NCI-H187 (cell line): ENCODE measurements around the gene TRIM5.

Experiments
- DNase-seq, 2 experiments: peaks; one replicate each; lab custom pipeline; 2025; lab: John Stamatoyannopoulos, UW

The TRIM5 gene

DNA sequence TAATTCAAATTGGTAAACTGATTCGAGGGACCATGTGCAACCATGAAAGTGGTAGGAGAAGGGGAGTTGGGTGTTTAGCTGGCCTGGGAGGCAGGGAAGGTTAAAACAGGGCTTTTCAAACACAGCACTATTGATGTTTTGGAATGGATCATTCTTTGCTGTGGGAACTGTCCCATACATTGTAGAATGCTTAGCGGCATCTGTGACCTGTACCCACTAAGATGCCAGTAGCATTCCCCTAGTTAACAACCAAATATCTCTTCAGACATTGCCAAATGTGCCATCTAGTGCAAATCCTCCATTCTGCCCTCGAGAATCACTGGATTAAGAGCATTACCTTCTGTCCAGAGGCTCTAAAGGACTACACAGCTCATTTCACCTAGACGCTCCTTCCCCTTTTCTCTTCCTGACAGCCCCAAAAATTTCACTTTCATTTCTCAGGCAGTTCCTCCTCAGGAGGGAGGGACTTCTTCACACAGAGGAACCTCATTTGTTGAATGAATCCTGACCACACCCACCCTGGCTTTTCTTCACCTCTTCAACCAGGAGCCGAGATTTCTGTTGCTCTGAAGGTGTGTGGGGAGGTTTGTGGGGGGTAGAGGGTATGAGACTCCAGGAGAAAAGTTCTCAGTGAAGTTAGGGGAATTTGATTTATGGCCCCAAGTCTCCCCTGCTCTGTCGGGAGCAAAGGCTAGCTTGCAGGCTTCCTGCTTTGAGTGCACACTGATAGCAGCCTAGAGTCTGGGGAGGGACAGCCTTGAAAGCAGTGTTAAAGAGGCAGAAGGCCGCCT lies 60.2 kb downstream of the TRIM5 start, which contains the start of gene TRIM34:
TRIM34 (plus strand) TSS at position 513 of the 791 bp plus-strand sequence. CDS start 7,331 bp downstream, outside the sequence.
- no peak for DNase-seq

DNA sequence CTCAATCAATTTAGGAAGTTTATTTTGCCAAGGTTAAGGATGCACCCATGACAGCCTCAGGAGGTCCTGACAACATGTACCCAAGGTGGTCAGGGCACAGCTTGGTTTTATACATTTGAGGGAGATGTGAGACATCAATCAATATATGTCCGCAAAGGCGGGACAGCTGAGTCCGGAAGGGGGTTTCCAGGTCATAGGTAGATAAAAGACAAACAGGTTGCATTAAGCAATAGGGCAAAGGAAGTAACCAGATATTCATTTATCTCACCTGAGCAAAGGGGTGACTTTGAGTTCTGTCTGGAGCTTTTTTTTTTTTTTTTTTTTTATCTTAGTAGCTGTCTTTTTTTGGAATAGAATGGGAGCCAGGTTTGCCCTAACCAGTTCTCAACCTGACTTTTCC lies 62.1 kb downstream of the TRIM5 start:
- no peak for DNase-seq

DNA sequence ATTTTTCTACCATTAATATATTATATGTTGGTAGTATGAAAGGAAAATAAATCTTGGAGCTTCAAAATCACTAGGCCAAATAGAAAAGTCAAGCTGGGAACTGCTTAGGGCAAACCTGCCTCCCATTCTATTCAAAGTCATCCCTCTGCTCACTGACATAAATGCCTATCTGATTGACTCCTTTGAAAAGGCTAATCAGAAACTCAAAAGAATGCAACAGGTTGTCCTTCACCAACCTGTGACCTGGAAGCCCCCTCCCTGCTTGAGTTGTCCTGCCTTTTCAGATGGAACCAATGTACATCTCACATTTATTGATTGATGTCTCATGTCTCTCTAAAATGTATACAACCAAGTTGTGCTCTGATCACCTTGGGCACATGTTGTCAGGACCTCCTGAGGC lies 63.3 kb downstream of the TRIM5 start:
- DNase-seq, result no peak

DNA sequence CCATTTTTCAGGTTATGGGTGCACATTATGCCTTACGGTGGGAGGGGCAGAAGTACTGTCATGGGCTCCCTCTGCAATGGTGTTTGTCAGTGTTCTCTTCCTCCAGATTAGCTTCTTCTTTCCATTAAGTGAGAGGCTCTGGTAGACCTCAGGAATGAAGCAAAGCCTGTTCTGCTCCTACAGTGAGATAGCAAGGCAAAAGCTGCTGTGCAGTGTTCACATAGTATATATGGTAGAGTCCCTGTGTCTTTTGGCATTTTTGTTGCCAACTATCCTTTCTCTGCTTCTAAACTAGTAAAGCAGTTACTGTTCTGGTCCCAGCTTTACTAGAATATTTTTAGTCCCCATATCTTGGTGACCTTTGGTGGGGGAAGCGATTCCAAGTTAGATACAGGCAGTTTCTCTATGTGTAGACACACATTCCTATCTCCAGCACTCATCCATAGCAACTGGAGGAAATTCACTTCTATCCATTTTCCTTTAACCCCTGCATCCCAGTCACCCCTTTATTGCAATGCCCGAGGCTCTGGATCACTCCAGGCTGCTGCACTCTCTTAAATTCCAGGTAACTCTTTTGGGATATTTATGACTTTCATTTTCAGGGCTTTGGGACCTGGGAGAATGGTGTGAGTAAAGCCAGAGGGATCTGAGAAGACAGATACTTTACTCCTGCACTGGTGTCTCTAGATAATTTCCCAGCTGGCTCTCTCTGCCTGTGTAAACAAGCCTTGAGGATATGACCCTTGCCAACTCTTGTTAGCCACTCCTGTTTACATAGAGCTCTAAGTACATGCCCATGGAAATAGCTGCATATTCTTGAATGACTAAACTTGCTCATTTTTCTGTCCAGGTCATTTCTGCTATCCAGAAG lies 64.0 kb downstream of the TRIM5 start:
- DNase-seq, result no peak

DNA sequence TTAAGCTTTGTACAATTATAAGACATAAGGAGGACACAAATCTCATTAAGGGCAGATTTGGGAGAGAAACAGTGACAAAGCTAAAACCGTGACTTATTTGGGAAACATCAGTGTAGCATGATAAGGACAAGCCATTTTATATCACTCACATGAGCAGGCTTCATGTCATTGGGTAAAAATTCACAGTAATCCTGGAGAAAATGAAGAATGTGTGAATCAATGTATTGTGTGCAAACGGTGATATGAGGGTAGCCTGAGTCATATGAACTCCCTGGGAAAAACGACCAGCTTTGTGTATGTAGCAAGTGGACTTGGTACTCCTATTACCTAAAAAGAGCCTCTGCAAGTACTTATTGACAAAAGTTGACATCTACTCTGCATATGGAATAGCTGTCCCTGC lies 66.1 kb downstream of the TRIM5 start:
- no peak for DNase-seq
